GM19463 (cell line): ENCODE results near the gene BRD3.

ENCODE experiments used
- ATAC-seq: cut with Tn5 transposase; IDR thresholded peaks from one replicate; pipeline ENCODE4 v1.9.1; 2021; ENCODE audit warnings: mild to moderate bottlenecking, moderate library complexity; ENCODE audit not compliant: unreplicated experiment

Gene BRD3

DNA sequence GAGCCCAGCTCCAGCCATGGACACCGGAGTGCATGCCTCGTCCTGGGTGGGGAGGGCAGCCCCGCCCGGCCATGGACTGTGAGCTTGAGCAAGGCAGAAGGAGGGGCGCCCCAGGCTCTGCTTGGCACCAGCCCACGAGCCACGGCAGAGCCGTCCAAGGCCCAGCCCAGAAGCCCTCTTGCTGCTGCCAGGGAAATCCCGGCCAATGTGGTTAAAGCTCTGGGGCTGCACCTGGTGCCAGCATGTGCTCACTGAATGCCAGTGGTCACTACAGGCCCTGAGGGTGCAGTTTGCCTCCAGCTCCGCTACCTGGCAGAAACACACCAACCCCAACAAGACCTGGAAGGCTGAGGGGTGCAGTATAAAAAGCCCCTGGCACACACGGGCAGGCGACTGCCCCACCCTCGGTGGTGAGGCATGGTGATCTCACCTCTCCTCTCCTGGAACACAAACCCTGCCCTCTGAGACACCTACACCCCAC, 11.8 kb downstream of the BRD3 start:
- no peak for ATAC-seq

DNA sequence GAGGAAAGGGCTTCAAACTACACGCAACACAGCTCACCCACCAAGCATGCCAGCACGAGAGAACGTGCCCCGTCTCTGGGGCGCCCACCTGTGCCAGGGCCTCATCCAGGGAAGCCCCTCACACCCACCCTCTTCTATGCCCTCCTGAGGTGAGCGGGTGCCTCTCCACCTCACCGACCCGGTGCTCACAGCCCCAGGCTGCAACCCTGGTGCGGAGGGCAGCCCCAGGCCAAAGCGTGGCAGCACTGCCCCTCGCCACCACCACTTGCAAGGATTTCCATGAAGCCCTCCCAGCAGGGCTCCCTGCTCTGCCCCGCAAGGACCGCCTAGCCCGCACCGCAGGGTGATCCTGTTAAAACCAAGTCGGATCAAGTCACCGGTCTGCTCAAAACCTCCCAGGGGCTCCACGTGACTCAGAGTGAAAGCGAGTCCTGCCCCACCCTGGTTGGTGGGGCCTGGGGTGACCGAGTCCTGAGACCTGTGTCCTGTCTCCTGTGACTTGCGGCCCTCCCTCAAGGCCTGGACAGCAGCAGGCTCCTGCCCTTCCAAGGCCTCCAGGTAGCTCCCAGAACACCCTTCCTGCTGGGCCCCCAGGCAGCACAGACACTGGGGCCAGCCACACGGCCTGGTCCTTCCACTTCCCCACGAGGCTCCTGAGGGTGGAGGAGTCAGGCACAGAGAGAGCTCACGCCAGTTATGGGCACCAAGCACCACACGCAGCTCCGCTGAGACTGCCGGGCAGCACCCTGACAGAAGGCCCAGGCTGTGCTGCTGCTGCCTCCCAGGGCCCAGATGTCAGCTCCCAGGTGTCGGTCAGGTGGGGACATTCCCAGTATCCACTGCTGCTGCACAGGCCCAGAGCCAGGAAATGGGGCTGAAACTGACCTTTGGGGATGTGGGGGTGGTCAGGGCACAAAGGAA, 12.7 kb downstream of the BRD3 start:
- no peak for ATAC-seq

DNA sequence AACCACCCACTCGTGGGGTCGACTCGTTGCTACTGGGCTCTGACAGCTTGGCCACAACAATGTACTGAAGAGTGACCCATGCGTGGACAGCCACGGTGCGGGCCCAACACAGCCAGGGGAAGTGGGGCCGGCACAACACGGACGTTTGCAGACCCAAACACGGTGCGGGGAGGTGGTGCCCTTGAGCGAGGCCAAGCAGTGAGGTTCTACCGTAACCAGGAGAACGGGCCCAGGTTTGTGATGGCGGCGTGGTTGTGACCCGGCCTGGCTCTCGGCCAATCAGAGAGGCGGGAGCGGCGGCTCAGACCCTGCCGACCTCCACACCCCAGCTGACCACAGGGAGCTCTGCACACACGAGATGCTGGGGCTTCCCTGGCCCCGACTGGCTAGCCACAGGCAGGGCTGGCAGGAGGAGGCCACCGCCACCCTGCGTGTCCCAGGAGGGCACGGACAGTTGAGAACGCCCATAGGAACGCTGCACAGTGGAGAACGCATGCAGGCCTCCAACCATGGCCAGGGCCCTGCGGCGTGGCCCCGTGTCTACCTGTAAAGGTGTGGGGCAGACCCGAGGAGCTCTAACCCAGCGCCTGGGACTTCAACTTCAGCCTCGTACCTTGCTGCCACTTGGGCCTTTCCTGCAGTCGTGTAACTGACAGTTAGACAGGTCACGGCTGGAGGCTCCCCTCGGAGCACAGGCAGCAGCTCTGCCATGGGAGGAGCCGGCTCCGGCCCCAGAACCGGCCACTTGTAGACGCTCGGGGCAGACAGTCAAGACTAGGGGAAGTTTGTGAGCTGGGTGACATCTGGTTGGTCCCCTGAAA, 13.7 kb downstream of the BRD3 start:
- ATAC-seq = no peak

DNA sequence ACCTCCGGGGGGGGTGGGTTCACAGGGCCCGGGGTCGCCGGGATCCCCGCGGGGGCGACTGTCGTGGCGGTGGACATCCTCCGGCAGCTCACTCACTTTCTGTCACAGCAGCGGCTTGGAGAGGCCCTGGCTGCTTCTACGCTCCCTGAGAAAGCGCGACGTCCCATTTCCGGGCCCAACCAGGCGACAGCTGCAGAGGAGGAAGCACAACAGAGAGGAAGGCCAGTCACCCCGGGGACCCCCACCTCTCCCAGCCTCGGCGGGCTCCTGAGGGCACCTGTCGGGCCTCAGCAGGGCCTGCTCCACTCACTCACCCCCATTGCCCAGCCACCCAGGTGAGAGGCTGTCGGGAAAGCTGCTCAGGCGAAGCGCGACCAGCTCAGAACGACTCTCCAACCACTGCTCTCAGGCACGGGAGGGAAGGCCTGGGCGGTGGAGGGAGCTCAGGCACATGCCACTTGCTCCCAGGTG, 14.4 kb downstream of the BRD3 start:
- no peak for ATAC-seq

DNA sequence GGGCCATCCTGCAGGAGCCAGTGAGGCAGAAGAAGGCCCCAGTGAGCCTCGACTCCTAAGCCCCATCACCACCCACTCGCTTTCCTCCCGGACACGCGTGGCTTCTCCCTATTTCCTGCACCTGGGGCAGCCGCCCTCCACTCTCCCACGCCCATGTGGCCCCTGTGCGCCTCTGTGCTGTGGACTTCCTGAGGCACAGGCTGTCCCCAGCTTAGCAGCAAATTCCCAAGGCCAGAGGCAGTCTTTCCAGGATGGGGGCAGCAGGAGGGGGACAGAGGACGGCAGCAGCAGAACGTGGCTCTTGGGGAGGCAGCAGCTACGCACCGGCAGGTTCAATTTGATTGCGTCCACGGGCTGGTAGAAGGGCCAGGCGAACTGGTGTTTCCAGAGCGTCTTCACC, 14.9 kb downstream of the BRD3 start:
- ATAC-seq = no peak

DNA sequence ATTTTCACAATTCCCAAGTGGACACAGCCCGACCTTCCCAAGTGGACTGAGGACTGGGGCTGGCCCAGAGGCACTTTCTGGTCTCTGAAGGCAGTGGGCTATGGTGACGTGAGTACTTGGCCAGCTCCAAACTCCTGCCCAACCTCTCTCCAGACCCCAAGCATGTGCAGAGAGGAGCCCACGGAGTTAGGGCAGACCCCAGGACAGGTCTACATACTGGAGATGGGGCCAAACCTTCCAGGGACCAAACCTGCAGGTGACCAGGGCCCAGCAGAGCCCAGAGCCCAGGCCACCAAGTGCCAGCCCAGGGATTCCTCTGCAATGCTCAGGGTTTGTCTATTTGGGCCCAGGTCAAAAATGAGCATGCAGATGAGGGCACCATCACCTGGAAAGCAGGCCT, 15.3 kb downstream of the BRD3 start:
- no peak for ATAC-seq

DNA sequence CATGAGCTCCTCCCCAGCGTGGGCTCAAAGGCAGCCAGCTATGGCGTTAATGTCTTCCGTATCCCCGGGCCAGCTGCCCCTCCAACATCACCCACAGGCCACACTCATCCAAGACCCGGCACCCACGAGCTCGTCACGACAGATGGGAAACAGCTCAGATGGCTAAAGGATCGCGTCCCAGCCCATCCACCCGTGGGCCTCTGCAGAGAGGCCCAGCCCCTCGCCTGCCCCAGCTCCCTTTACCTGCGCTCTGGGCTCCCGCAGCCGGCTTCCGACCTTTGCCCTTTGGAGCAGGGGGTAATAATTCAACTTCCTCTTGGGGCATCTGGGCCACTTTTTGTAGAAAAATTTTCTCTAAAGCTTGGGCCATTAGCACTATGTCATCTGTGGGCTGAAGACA, 16.5 kb downstream of the BRD3 start:
- ATAC-seq = no peak

DNA sequence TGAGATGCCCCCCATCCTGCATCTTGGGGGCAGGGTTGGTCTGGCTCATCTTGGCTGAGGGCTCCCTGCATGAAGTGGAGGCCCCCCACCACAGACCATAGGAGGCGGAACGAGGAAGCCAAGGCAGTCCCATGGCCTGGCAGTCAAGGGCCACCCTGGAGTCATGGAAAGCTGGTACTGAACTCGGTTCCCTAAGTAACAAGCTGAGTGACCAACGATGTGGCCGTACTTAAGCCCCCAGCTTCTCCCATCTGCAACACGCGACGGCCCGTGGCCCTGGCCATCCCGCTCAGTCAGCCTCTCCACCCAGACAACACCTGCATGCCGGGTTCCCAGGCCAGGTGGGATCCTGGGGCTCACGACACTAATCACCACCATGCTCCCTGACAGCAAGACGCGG, 17.1 kb downstream of the BRD3 start:
- no peak for ATAC-seq

DNA sequence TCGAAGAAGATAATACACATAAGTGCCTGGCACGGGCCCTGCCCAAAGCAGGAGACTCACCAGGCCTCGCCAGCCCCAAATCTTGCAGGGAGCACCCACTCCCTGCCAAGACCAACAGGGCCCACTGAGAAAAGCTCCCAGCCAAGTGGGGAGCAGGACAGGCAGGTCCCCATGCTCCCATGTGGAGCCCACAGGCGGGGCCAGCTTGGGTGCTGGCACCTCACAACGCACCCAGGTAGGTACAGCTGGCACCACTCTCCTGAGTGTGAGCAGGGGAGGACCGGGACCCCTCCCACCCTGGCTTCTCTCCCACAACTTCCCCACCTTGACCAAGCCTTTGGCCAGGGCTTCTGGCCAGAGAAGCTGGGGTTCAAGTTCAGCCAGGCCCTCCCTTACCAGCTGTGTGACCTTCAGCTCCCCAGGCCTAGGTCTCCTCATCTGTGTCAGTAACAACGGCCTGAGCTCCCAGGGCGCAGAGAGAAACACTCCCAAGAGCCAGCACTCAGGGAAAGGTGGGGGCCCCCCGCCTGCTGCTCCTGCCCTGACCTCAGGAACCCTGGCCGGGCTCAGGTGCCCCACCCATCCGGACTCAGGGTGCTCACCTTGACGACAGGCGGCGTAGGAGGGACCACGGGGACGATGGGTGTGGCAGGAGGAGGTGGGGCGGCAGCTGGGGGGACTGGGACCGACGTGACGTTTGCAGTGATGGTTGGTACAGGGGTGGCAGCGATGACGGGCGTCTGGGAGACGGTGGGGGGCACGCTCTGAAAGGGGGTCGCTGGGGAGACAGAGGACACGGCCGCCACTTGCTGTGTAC, 17.8 kb downstream of the BRD3 start:
- ATAC-seq = no peak

DNA sequence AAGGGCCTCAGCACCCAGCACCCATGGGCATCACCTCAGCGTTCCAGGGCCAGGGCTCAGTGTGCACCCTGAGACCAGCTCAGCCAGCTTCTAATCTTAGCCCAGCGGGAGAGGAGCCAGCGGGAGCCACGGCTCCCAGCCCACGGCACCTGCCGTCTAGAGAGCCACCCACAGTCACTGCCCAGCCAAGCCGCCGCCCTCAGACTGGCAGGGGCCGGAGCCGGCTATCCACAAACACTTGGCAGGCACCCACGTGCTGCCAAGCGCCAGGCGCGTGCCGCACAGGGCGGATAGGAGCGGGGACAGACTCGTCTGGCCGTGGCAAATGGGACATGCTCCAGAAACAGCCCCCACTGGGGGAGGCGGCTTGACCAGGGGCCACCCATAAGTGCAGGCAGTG, 18.6 kb downstream of the BRD3 start:
- ATAC-seq = no peak

DNA sequence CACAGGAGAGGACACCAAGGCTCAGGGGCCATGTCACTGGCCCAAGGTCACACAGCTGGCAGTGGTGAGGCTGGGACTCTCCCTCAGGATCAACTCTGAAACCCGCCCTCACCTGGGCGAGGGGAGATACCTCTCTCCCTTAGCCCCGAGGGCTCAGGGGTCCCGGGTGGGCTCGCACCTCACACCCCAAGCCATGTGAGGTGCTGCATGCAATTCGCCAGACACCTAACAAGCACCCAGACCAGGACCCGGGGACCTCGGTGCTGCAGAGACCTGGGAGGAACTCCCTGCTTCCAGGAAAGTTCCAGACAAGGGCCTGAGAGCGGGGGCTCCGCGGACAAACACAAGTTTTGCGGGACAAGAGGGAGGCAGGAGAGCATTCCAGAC, 19.3 kb downstream of the BRD3 start:
- ATAC-seq = no peak

DNA sequence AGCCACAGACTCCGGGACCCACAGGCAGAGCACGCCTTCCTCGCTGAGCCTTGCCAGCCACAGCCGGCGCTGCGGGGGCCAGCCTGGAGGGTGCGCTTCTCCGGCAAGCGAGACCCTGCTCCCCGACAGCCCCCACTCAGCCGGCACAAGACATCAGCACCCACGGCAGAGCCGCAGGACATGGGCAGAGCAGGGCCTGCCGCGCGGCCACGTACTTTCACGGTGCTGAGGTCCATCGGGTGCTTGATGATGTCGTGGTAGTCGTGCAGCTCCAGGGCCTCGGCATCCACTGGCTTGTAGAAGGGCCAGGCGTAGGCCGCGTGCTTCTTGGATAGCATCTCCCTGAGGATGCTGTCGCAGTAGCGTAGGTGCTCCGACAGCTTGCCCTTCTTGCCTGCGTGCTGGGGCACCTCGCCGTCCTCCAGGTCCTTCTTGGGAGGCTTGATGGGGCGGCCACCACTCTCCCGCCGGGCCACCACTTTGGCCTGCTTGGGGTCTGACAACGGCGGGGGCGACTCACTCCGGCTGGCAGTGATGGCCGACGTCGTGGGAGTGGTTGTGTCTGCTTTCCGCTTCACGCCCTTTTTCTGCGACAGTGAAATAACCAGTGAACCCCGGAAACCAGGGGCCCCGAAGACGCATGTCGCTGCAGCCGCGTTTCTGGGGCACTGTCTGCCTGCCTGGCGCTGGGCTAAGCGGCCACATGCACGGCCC, 19.8 kb downstream of the BRD3 start:
- ATAC-seq = no peak

DNA sequence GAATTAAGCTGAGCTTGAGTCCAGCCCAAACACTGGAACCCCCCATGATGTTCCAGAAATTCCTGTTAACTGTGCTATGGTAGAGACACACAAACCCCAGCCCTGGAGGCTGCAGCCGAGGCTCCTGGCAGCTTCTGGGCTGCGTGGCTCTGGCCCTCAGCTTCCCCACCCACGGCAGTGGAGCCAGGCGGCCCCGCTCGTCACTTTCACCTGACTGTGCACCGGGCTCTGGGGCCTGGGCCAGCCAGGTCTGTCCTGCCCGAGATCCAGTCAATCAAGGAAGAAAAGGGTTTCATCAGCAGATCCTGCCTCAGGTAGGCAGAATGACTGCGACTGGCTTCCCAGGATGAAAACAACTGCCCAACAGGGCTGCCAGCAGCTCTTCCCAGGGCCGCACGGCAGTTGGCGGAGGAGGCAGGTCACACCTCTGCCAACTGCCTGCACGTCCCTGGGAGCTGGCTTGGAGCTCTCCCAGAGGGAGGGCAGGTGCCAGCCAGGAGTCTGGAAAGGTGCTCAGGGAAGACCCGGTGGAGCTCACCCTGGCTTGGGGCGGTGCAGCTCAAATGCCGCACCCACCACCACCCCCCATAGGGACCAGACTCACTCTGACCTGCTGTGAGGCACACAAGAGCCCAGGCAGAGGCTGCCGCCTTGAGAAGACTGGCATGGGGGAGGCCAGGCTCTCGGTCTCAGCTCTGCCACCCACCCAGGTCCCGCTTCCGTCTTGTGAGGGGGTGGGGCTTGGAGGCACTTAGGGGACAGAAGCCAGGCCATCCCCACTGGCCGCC, 20.7 kb downstream of the BRD3 start:
- ATAC-seq = no peak

DNA sequence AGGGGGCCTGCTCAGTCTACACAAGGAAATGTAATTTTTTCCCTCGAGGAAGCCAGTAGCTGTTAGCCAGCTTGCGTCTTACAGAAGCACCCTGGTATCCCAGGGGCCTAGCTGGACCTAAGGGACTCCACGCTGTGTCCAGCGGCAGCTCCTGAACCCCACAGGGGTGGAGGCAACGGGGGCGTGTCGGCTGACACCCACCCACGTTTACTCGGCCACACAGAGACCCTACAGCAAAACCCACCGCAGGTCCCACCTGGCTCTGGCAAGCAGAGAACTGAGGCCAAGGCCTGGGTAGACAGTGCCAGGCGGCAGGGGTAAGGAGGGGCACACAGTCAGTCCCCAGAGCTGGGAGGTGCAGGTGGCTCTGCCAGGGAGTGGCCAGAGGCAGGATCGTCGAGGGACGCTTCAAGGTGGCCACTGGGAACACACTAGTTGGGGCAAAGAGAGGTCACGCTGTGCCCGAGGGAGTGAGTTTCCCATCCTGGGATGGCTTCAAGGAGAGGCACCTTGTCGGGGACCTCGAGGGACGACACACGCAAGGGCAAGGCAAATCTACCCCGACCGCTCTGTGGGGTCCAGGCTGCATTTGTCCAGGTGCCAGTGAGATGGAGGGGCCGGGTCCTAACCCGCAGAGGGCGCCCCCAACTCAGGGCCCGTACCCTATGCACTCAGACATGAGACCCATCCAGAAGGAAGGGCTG, 21.8 kb downstream of the BRD3 start:
- ATAC-seq = no peak

DNA sequence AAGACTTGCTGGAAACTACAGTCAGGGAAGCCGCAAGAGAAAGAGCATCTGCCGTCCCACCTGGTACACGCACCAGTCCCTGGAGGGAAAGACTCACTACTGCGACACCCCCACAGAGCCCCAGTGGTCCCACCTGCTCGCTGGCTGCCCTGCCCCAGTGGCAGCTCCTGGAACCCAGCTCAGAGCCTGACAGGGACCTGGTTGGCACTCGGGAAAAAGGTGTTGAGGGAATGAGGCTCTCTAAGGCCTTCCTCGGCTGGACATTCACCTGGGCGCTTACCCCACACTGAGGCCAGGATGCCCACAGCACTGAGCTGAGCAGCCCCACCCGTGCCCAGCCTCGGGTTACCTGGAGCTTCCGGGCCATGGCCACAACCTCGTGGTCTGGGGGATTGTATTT, 22.9 kb downstream of the BRD3 start:
- ATAC-seq = no peak

DNA sequence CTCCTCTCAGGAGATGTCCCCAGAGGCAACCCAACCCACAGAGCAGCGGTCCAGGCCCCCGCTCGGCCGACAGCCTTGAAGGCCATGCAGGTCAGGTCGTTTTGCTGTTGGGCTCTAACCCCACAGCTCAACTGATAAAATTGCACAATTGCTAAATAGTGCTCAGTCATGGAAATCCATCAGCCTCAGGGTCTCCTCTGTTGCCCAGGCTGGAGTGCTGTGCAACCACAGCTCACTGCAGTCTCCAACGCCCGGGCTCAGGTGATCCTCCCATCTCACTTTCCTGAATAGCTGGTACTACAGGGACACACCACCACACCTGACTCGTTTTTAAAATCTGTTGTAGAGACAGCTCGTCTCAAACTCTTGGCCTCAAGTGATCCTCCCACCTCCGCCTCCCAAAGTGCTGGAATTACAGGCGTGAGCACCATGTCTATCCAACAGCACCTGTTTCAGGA, 24.3 kb downstream of the BRD3 start:
- no peak for ATAC-seq

DNA sequence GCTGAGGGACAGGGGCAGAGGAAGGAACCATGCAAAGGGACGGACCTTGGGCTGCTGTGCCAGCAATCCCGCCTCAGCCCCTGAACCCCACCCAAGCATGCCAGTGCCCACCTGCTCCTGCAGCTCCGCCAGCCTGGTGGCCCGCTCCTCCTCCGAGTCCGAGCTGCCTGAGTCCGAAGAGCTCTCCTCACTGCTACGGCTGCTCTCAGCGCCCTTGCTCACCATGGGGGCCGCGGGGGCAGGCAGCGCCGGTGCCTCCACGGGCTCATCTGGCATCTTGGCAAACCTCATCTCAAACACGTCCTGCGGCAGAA, 26.2 kb downstream of the BRD3 start:
- no peak for ATAC-seq

DNA sequence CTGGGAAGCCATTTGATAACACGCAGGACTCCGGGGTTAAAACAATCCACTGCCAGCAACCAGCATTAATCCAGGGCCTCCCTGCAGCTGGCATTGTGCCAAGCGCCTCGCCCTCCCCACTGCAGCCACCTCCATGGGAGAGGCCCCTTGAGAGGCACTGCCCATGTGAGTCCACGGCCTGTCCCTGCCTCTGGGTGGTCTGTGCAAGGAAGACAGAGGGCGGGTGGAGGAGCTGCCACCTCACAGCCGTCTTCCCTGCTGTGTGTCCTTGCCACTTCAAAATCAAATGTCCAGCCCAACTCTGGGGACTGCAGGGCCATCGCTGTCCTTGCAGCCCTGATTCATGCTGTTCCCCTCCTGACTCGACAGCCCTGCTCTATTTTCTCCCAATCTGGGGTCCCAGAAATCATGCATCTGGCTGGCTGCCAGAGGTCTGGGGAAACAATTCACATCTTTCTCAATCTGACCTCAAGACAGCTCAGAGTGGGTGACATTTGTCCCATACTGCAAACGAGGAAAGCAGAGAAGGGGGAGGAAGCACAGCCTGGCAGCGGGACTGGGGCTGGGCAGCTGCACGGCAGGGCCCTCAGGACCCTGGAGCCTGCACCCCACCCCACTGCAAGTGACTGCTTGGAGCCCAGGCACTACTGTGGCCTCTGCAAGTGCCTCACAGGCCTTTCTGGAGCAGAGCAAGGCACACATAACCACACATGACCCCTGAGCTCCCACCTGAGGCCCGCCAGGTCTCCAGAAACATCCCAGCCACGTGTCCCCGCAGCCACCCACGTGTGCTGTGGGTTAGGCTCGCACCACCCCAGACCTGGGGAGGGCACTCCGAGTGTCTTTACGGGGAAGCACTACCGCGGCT, 26.8 kb downstream of the BRD3 start:
- ATAC-seq = no peak
